ENCODE data around the gene RAB11FIP5. TPM values are rescaled to one million over a fixed set of nuclear protein-coding genes. Genes with fewer than 3 reads are reported as not detected.

Gene RAB11FIP5
- total and polyA plus RNA-seq, 2 donors from 2014 or later, result 49.6 to 57.1 TPM

- no peak for FAIRE-seq
- intact Hi-C loops (cut with DNase I), result no loop called here
- peaks cover 0 to 39% (median 29%) of the 10 kb centered on the region in 3 donors for H3K4me1 ChIP-seq (ENCODE audit: control insufficient read depth in 2 of 3, insufficient read depth in 2 of 3, low read depth in 1 of 3, low read length in 3 of 3)
These were observed 35.3 kb downstream of the RAB11FIP5 start for GRCh38 chr2:73077424-73077795.

GRCh38 chr2:73076701-73077423, 35.9 kb downstream of the RAB11FIP5 start:
- H3K4me3 ChIP-seq (ENCODE audit: low read length in 3 of 3), result peak overlapping the region in 1 of 3 donors; percentile 51
- no peak for DNase-seq
- H3K36me3 ChIP-seq (ENCODE audit: control insufficient read depth in 2 of 3, insufficient read depth in 3 of 3, low read length in 3 of 3), result peaks cover 0 to 15% (median 3%) of the 10 kb centered on the region in 3 donors
- no peaks in the 10 kb centered on the region for H3K9me3 ChIP-seq (ENCODE audit: control insufficient read depth in 2 of 3, insufficient read depth in 1 of 3, low read length in 3 of 3)
- H3K4me1 ChIP-seq (ENCODE audit: control insufficient read depth in 2 of 3, insufficient read depth in 2 of 3, low read depth in 1 of 3, low read length in 3 of 3), result peaks cover 0 to 44% (median 29%) of the 10 kb centered on the region in 3 donors
- intact Hi-C loops (cut with DNase I), result no loop called here
- H3K9ac ChIP-seq (ENCODE audit: low read length in 3 of 3), result no peak overlapping the region
- no peaks in the 10 kb centered on the region for H3K27me3 ChIP-seq (ENCODE audit: control insufficient read depth, insufficient read depth, low read length)
- TF ChIP-seq CTCF (IDR thresholded peaks at IDR 0.05; ENCODE audit: borderline replicate concordance, extremely low read depth, insufficient read depth), result no peak
- H3K27ac ChIP-seq (ENCODE audit: low read depth in 2 of 2, low read length in 2 of 2), result no peak overlapping the region
- FAIRE-seq, result no peak

More at GRCh38 chr2:73077424-73077795, 35.3 kb downstream of the RAB11FIP5 start:
- Histone ChIP-seq H3K27ac (ENCODE audit: low read depth in 2 of 2, low read length in 2 of 2) (no peak overlapping the region), H3K9me3 (ENCODE audit: control insufficient read depth in 2 of 3, insufficient read depth in 1 of 3, low read length in 3 of 3) (no peaks in the 10 kb centered on the region), H3K27me3 (ENCODE audit: control insufficient read depth, insufficient read depth, low read length) (no peaks in the 10 kb centered on the region), H3K9ac (ENCODE audit: low read length in 3 of 3) (peak overlapping the region in 1 of 3 donors; percentile 46), H3K4me3 (ENCODE audit: low read length in 3 of 3) (peak overlapping the region in 1 of 3 donors; percentile 51), H3K36me3 (ENCODE audit: control insufficient read depth in 2 of 3, insufficient read depth in 3 of 3, low read length in 3 of 3) (peaks cover 0 to 15% (median 3%) of the 10 kb centered on the region in 3 donors)
- TF ChIP-seq CTCF (IDR thresholded peaks at IDR 0.05; ENCODE audit: borderline replicate concordance, extremely low read depth, insufficient read depth), result no peak
- no peak for DNase-seq

DNA sequence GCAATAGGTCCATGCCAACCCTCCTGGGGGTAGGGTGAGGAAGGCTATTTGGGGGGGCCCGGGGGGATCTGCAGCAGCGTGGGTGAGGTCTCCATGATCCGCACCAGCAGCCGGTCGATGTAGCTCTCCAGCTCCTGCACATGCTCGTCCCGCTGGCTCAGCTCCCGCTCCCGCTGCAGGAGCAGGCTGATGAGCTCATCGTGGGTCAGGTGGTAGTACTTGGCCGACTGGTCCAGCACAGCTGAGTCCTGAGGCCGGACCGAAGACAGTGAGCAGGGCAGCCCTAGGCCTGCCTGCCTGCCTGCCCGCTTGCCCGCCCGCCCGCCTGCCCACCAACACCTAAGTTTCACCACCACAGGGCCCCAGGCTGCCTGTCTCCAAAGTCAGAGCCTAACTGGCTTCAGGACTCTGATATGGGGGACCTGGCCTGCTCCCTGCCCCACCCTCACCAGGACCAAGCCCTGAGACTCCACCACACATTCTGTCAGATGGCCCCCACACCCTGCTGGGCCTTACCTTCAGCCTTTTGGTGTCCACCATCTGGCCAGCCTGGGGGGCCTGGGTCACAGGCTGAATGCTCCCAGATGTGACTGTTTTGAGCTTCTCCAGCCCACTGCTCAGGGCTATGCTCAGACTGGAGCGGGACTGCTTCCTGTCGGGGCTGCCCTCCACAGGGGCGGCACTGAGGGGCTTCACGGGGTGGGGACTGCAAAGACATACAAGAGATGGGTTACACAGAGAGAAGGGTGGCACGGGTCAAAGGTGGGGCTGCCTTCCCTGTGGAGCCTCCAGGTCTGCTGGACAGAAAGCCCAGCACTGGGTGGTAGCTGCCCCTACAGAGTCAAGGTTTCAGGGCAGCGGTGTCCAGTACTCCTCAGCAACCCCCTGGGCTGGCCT, 37.0 kb downstream of the RAB11FIP5 start:
- intact Hi-C loops (cut with DNase I), result no loop called here
- no peaks in the 10 kb centered on the region for H3K27me3 ChIP-seq (ENCODE audit: control insufficient read depth, insufficient read depth, low read length)
- peaks cover 0 to 15% (median 3%) of the 10 kb centered on the region in 3 donors for H3K36me3 ChIP-seq (ENCODE audit: control insufficient read depth in 2 of 3, insufficient read depth in 3 of 3, low read length in 3 of 3)
- H3K9ac ChIP-seq (ENCODE audit: low read length in 3 of 3), result no peak overlapping the region
- H3K9me3 ChIP-seq (ENCODE audit: control insufficient read depth in 2 of 3, insufficient read depth in 1 of 3, low read length in 3 of 3), result no peaks in the 10 kb centered on the region
- H3K4me3 ChIP-seq (ENCODE audit: low read length in 3 of 3), result no peak overlapping the region
- DNase-seq (peak in 1 of 5 donors; percentile 60), FAIRE-seq (no peak)
- H3K27ac ChIP-seq (ENCODE audit: low read depth in 2 of 2, low read length in 2 of 2), result no peak overlapping the region
- no peak for TF ChIP-seq CTCF (IDR thresholded peaks at IDR 0.05; ENCODE audit: borderline replicate concordance, extremely low read depth, insufficient read depth)
- peaks cover 0 to 36% (median 20%) of the 10 kb centered on the region in 3 donors for H3K4me1 ChIP-seq (ENCODE audit: control insufficient read depth in 2 of 3, insufficient read depth in 2 of 3, low read depth in 1 of 3, low read length in 3 of 3)

Measured in kidney (tissue), 14 donors.